Stimulated activated CD4-positive, alpha-beta T cell treated with anti-CD3 and anti-CD28 coated beads, Interleukin-1b, Interleukin-23, amount 100 ng/mL, for 24 hours (primary cell): ENCODE results near the gene INVS.
"Not testable (repeated sequence)": the region's sequence is repeated elsewhere in the genome, so short reads cannot be mapped to it uniquely, and the experiment has no call there.

Experiments
- DNase-seq, 4 experiments: peaks; one replicate each; pipeline ENCODE4 v3.0.0-alpha.2; 2020; ENCODE audit warnings: low read depth in 4 of 4, low spot score in 1 of 4

The INVS gene

GRCh38 chr9:100082782-100083181 lies 16.3 kb upstream of the INVS start:
- DNase-seq: no peak

- no peak for DNase-seq
Observed at GRCh38 chr9:100083448-100084127, 15.5 kb upstream of the INVS start.

- no peak for DNase-seq
Observed at GRCh38 chr9:100084128-100084453, 15.0 kb upstream of the INVS start.

GRCh38 chr9:100084734-100085133 lies 14.3 kb upstream of the INVS start:
- no peak for DNase-seq

GRCh38 chr9:100086097-100086635 lies 12.9 kb upstream of the INVS start:
- DNase-seq: no peak

GRCh38 chr9:100087218-100087617 lies 11.8 kb upstream of the INVS start:
- no peak for DNase-seq

GRCh38 chr9:100088202-100088601 lies 10.8 kb upstream of the INVS start:
- no peak for DNase-seq

- DNase-seq: no peak
Observed at GRCh38 chr9:100090880-100091279, 8.2 kb upstream of the INVS start.

- no peak for DNase-seq
Observed at GRCh38 chr9:100091650-100092049, 7.4 kb upstream of the INVS start.

GRCh38 chr9:100092066-100092465 lies 7.0 kb upstream of the INVS start:
- DNase-seq: no peak

- DNase-seq: not testable (repeated sequence)
Observed at GRCh38 chr9:100094411-100094810, 4.6 kb upstream of the INVS start.

- DNase-seq: no peak
Observed at GRCh38 chr9:100096378-100096916, 2.6 kb upstream of the INVS start.

- peak in 2 of 4 experiments; percentile 8 to 9 for DNase-seq
Observed at GRCh38 chr9:100098046-100098886, 777 bp upstream of the INVS start.

- DNase-seq: peak in 1 of 4 experiments; percentile 6
Observed at GRCh38 chr9:100099722-100100042, 639 bp downstream of the INVS start.

GRCh38 chr9:100100146-100100667 lies 1.2 kb downstream of the INVS start:
- no peak for DNase-seq

- no peak for DNase-seq
Observed at GRCh38 chr9:100101608-100102007, 2.6 kb downstream of the INVS start.

- no peak for DNase-seq
Observed at GRCh38 chr9:100104314-100104713, 5.3 kb downstream of the INVS start.

GRCh38 chr9:100105861-100106260 lies 6.8 kb downstream of the INVS start:
- DNase-seq: no peak

GRCh38 chr9:100106616-100107015 lies 7.6 kb downstream of the INVS start:
- no peak for DNase-seq

- no peak for DNase-seq
Observed at GRCh38 chr9:100108559-100108958, 9.5 kb downstream of the INVS start.

- DNase-seq: no peak
Observed at GRCh38 chr9:100111235-100111634, 12.2 kb downstream of the INVS start.
